ENCODE data around the gene SLC38A6. TPM values are rescaled to one million over a fixed set of nuclear protein-coding genes. Genes with fewer than 3 reads are reported as not detected.
"Not testable (repeated sequence)": the region's sequence is repeated elsewhere in the genome, so short reads cannot be mapped to it uniquely, and the experiment has no call there.

The SLC38A6 gene
- total and polyA plus RNA-seq, 2 of the 8 experiments (the other 6 are each of a cell fraction or from before 2014, with no cell fraction given), result 8.1 to 9.8 TPM

GRCh38 chr14:61098096-61098495, 117.1 kb downstream of the SLC38A6 start:
- H2BK15ac ChIP-seq (ENCODE audit: low read length); H3K9ac ChIP-seq (replicated peaks in 1 of 4; ENCODE audit: extremely low read depth in 1 of 4, low read depth in 3 of 4, low read length in 3 of 4); H2BK5ac ChIP-seq (ENCODE audit: low read depth, low read length); DNase-seq (ENCODE audit: low read depth in 1 of 2, low spot score in 2 of 2); H3K14ac ChIP-seq (ENCODE audit: insufficient read length); H3K79me2 ChIP-seq (ENCODE audit: control insufficient read depth in 1 of 2, insufficient read depth in 2 of 2, low read length in 2 of 2); H3K18ac ChIP-seq (ENCODE audit: extremely low read depth, low read length); H2AFZ ChIP-seq (ENCODE audit: low read length); H3K56ac ChIP-seq (replicated peaks; ENCODE audit: insufficient read length, low read depth, low read length); H3K23ac ChIP-seq (ENCODE audit: insufficient read length); POLR2A ChIA-PET (ENCODE audit: partially characterized antibody); H3K23me2 ChIP-seq (ENCODE audit: low read depth, low read length); H3K36me3 ChIP-seq (ENCODE audit: control insufficient read depth in 2 of 4, insufficient read depth in 4 of 4, low read length in 3 of 4); H3K79me1 ChIP-seq (ENCODE audit: low read depth, low read length); H4K5ac ChIP-seq (ENCODE audit: insufficient read length, low read depth, low read length); H4K8ac ChIP-seq (ENCODE audit: extremely low read depth, insufficient read depth, low read length); H3K4ac ChIP-seq (replicated peaks; ENCODE audit: insufficient read length, low read depth, low read length); H2AK5ac ChIP-seq (ENCODE audit: low read depth, low read length); H4K91ac ChIP-seq (replicated peaks; ENCODE audit: insufficient read length, low read length); H3K4me3 ChIP-seq (ENCODE audit: extremely low read depth in 1 of 4, insufficient read depth in 2 of 4, low read depth in 3 of 4, low read length in 4 of 4); H2BK20ac ChIP-seq (ENCODE audit: low read length); H2BK120ac ChIP-seq (replicated peaks; ENCODE audit: low read depth, low read length); H3K27me3 ChIP-seq (replicated peaks in 1 of 4; ENCODE audit: control insufficient read depth in 3 of 4, extremely low read depth in 1 of 4, insufficient read depth in 3 of 4, low read length in 3 of 4); H3K4me2 ChIP-seq (ENCODE audit: insufficient read depth in 1 of 2, low read depth in 2 of 2, low read length in 2 of 2); FAIRE-seq; H3K27ac ChIP-seq (ENCODE audit: low read depth, low read length); H2BK12ac ChIP-seq (ENCODE audit: low read depth, low read length); H4K20me1 ChIP-seq (replicated peaks in 1 of 2; ENCODE audit: control insufficient read depth in 1 of 2, insufficient read depth in 2 of 2, low read length in 2 of 2): not testable (repeated sequence)
- H3K9me3 ChIP-seq (ENCODE audit: insufficient read depth in 2 of 2, low read depth in 1 of 2, low read length in 1 of 2), result peaks cover 15 to 22% of the 10 kb centered on the region in 2 experiments
- peaks cover 11 to 21% (median 17%) of the 10 kb centered on the region in 4 experiments; a peak in 6 of 7 replicates for H3K4me1 ChIP-seq (replicated peaks in 1 of 4; ENCODE audit: control insufficient read depth in 3 of 4, insufficient read depth in 4 of 4, low read length in 3 of 4)
- WGBS, 2 experiments (ENCODE audit: extremely low coverage in 1 of 2, insufficient coverage in 1 of 2, insufficient read length in 1 of 2, insufficient replicate concordance in 2 of 2, low coverage in 1 of 2, low lambda C conversion rate in 2 of 2, missing lambda C conversion rate in 1 of 2), result 92% methylated on average over 13 of the region's 15 CpGs; no CpG with 5 or more reads in 1 of the 2 experiments
- CTCF ChIA-PET (ENCODE audit: partially characterized antibody), result interaction anchor here (1.7 to 1.9 kb wide), 2 partner anchors 9 to 12 kb away, joined by 4 to 7 read pairs; no protein-coding TSS in a partner anchor
